Hepatocyte (in vitro differentiated cells): ENCODE measurements around the gene RABGGTA. TPM values are rescaled to one million over a fixed set of nuclear protein-coding genes. Genes with fewer than 3 reads are reported as not detected.

Experiments
- DNase-seq: peaks from one replicate; pipeline ENCODE4 v3.0.0-alpha.2; 2016; ENCODE audit warnings: low spot score
- H2AFZ ChIP-seq: fragments of 200-600 bp; sonication (generic); 2 replicates; pipeline ENCODE4 v1.6.0; 2016; ENCODE audit warnings: antibody characterized with exemption, mild to moderate bottlenecking
- H3K27ac ChIP-seq: fragments of 200-600 bp; sonication (generic); 2 replicates; pipeline ENCODE4 v1.5.1; 2016; ENCODE audit warnings: mild to moderate bottlenecking
- H3K27me3 ChIP-seq: fragments of 200-600 bp; sonication (generic); 2 replicates; pipeline ENCODE4 v1.6.1; 2016
- H3K36me3 ChIP-seq: fragments of 200-600 bp; sonication (generic); replicated peaks from 2 replicates; pipeline ENCODE4 v1.5.1; 2016; ENCODE audit warnings: low read depth; ENCODE audit not compliant: insufficient read depth
- H3K4me1 ChIP-seq: fragments of 200-600 bp; sonication (generic); 2 replicates; pipeline ENCODE4 v1.5.1; 2016; ENCODE audit warnings: mild to moderate bottlenecking, moderate library complexity; ENCODE audit not compliant: insufficient read depth
- H3K4me2 ChIP-seq: fragments of 200-600 bp; sonication (generic); 2 replicates; pipeline ENCODE4 v1.6.0; 2016
- H3K4me3 ChIP-seq: fragments of 200-600 bp; sonication (generic); 2 replicates; pipeline ENCODE4 v1.5.1; 2016; ENCODE audit warnings: mild to moderate bottlenecking
- H3K79me2 ChIP-seq: fragments of 200-600 bp; sonication (generic); 2 replicates; pipeline ENCODE4 v1.6.0; 2017; ENCODE audit warnings: mild to moderate bottlenecking
- H3K9me2 ChIP-seq: fragments of 200-600 bp; sonication (generic); replicated peaks from 2 replicates; pipeline ENCODE4 v1.6.0; 2017; ENCODE audit warnings: mild to moderate bottlenecking; ENCODE audit not compliant: insufficient read depth
- H3K9me3 ChIP-seq: fragments of 200-600 bp; sonication (generic); 2 replicates; pipeline ENCODE4 v1.5.1; 2016; ENCODE audit warnings: low read depth, mild to moderate bottlenecking
- H4K20me1 ChIP-seq: fragments of 200-600 bp; sonication (generic); 2 replicates; pipeline ENCODE4 v1.6.0; 2016; ENCODE audit warnings: mild to moderate bottlenecking; ENCODE audit not compliant: insufficient read depth, poor library complexity, severe bottlenecking
- EZH2 ChIP-seq: fragments of 200-600 bp; sonication (generic); IDR thresholded peaks from 2 replicates; pipeline ENCODE4 v1.6.1; 2016; ENCODE audit warnings: antibody characterized with exemption, mild to moderate bottlenecking, borderline replicate concordance
- EZH2phosphoT487 ChIP-seq: fragments of 200-600 bp; sonication (generic); IDR thresholded peaks from one replicate; pipeline ENCODE4 v1.6.1; 2018; ENCODE audit warnings: antibody characterized with exemption, mild to moderate bottlenecking, low read depth, moderate library complexity; ENCODE audit not compliant: unreplicated experiment, severe bottlenecking
- WGBS: methylation state at CpG from one replicate; pipeline ENCODE4 v1.1.6; 2016; ENCODE audit warnings: low lambda C conversion rate; ENCODE audit errors: missing lambda C conversion rate; 5-methylcytosine and 5-hydroxymethylcytosine counted together
- polyA plus RNA-seq: library from polyadenylated mRNA; unstranded; fragments of >200 nt; fragmentation: Nextera tagmentation; extraction: Ambion mirVana; gene quantifications from 2 replicates; pipeline ENCODE4 v1.2.1, GENCODE V29; 2016
- total RNA-seq: library from RNA; depleted of rRNA; stranded (reverse); fragments of >200 nt; gene quantifications from 2 replicates; pipeline ENCODE4 v1.2.3, GENCODE V29; 2014
- TF ChIP-seq, protein P1 (sequence below): fragments of 200-600 bp; sonication (generic); IDR thresholded peaks from 2 replicates; pipeline ENCODE4 v1.5.1; 2016; ENCODE audit warnings: antibody characterized with exemption, mild to moderate bottlenecking; ENCODE audit not compliant: poor library complexity

The RABGGTA gene
- total and polyA plus RNA-seq, 2 experiments from 2014 or later = 18.2 to 36.0 TPM

DNA sequence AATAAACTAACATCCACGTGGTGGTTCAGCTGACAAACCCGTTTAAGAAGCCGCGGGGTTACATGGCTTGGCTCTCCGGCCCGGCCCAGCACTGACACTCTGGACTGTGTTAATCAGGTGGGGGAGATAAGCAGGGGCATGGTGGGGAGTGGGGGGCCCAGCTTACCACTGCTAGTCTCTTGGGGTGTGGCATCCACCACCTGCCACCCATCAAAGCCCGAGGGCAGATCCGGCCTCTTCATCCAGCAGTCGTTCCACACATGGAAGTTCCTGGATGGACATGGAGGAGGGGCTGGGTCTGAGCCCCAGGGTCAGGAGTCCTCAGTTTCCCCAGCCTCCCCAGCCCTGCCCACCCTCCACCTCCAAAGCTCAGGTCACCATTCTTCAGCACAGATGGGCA, 13.3 kb downstream of the RABGGTA start:
- no peak for DNase-seq
- no peaks in the 10 kb centered on the region for H3K9me2 ChIP-seq
- H2AFZ ChIP-seq = no peak overlapping the region
- no peaks in the 10 kb centered on the region for H3K9me3 ChIP-seq
- H3K36me3 ChIP-seq = no peaks in the 10 kb centered on the region
- no peaks in the 10 kb centered on the region for H3K79me2 ChIP-seq
- H3K27ac ChIP-seq = no peak overlapping the region
- 89% methylated on average over 6 of the region's 9 CpGs for WGBS
- no peaks in the 10 kb centered on the region for H4K20me1 ChIP-seq
- H3K4me2 ChIP-seq = no peak overlapping the region
- no peaks in the 10 kb centered on the region for H3K4me1 ChIP-seq
- no peak for TF ChIP-seq EZH2
- TF ChIP-seq, protein P1, sequence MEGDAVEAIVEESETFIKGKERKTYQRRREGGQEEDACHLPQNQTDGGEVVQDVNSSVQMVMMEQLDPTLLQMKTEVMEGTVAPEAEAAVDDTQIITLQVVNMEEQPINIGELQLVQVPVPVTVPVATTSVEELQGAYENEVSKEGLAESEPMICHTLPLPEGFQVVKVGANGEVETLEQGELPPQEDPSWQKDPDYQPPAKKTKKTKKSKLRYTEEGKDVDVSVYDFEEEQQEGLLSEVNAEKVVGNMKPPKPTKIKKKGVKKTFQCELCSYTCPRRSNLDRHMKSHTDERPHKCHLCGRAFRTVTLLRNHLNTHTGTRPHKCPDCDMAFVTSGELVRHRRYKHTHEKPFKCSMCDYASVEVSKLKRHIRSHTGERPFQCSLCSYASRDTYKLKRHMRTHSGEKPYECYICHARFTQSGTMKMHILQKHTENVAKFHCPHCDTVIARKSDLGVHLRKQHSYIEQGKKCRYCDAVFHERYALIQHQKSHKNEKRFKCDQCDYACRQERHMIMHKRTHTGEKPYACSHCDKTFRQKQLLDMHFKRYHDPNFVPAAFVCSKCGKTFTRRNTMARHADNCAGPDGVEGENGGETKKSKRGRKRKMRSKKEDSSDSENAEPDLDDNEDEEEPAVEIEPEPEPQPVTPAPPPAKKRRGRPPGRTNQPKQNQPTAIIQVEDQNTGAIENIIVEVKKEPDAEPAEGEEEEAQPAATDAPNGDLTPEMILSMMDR = no peak
- TF ChIP-seq EZH2phosphoT487 = no peak
- H3K27me3 ChIP-seq = no peaks in the 10 kb centered on the region
- no peak overlapping the region for H3K4me3 ChIP-seq

DNA sequence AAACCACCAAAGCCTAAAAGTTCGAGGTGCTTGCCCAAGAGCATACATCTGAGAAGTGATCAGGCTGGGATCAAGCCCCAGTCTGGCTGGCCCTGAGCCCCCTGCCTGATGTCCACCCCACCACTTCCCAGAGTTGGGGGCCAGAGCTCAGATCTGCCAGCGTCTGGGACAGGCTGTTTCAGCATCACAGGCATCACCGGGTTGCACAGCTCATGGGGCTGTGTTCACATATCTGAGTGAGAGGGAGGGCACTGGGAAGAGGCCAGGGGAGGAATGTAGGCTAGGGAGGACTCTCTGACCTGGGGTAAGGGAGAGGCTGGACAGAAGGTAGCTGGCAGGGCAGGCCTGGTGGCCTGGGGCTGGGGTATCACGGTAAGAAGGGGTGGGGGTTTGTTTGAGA, 14.4 kb downstream of the RABGGTA start:
- Histone ChIP-seq H3K4me3 (no peak overlapping the region), H3K27ac (no peak overlapping the region), H3K4me1 (peaks cover 8% of the 10 kb centered on the region), H3K9me3 (no peaks in the 10 kb centered on the region), H3K79me2 (no peaks in the 10 kb centered on the region), H3K27me3 (no peaks in the 10 kb centered on the region), H3K4me2 (no peak overlapping the region), H3K36me3 (no peaks in the 10 kb centered on the region), H4K20me1 (no peaks in the 10 kb centered on the region), H2AFZ (no peak overlapping the region), H3K9me2 (no peaks in the 10 kb centered on the region)
- TF ChIP-seq EZH2 (no peak), EZH2phosphoT487 (no peak)
- TF ChIP-seq, protein P1 = no peak
- 90% methylated on average over 4 of the region's 4 CpGs for WGBS
- DNase-seq = no peak

DNA sequence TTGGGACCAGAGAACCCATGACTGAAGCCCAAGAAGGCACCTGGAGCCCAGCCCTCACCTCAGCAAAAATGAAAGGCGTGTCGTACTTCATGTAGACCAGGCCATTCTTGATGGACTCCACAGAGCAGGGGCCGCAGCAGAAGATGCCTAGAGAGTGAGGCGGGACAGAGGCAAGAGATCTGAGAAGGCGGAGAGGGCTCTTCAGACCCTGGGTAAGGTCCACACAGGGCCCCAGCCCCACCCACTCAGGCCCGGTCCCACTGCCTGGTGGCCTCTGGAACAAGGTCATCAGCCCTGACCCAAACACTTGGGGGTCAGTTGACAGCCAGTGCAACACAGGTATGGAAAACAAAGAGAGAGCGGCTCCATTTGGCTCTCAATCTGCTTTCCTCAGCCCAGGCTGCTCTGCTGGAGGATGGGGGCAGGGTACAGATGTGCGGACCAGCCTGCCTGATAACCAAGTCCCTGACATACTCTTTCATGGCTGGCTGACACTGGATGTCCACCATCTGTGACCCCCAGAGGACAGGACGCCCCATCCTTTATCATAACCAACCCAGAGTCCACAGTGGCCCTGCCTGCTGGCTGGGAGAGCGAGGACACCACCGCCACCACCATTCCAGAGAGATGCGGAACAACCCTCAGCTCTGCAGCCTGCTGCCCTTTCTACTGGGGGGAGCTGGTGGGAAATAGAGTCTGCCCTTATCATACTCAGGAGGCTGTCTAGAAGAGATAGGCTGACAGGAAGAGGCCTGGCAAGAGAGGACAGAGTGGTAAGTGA, 15.3 kb downstream of the RABGGTA start:
- H3K9me3 ChIP-seq = no peaks in the 10 kb centered on the region
- H3K27ac ChIP-seq = no peak overlapping the region
- no peak overlapping the region for H3K4me2 ChIP-seq
- H3K79me2 ChIP-seq = no peaks in the 10 kb centered on the region
- 89% methylated on average over 12 of the region's 12 CpGs for WGBS
- no peak overlapping the region for H3K4me3 ChIP-seq
- H3K9me2 ChIP-seq = no peaks in the 10 kb centered on the region
- H3K4me1 ChIP-seq = peaks cover 8% of the 10 kb centered on the region
- H4K20me1 ChIP-seq = no peaks in the 10 kb centered on the region
- H3K27me3 ChIP-seq = no peaks in the 10 kb centered on the region
- no peak overlapping the region for H2AFZ ChIP-seq
- H3K36me3 ChIP-seq = no peaks in the 10 kb centered on the region
- no peak for DNase-seq
- TF ChIP-seq EZH2phosphoT487 (no peak), EZH2 (no peak)
- TF ChIP-seq, protein P1 = no peak
